ENCODE data around the gene ISG15.
"Not testable (repeated sequence)": the region's sequence is repeated elsewhere in the genome, so short reads cannot be mapped to it uniquely, and the experiment has no call there.

DNA sequence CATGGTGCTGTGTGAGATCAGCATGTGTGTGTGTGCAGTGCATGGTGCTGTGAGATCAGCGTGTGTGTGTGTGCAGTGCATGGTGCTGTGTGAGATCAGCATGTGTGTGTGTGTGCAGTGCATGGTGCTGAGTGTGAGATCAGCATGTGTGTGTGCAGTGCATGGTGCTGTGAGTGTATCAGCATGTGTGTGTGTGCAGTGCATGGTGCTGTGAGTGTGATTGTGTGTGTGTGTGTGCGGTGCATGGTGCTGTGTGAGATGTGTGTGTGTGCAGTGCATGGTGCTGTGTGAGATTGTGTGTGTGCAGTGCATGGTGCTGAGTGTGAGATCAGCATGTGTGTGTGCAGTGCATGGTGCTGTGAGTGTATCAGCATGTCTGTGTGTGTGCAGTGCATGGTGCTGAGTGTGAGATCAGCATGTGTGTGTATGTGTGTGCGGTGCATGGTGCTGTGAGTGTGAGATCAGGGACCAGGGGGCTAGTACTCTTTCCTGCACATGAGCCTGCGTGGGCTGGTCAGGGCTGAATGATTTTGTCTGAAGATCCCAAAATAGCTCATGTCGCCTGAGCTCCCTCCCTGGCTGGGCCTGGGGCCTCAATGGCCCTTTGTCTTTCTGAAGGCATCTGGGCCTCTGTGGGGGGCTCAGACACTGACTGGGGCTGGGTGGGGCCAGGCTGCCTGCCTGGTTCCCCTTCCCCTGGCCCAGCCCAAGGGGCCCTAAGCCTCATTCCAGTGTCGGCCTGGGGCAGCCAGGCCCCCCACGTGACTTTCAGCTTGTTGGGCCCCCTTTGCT, 17.8 kb downstream of the ISG15 start:
- TF ChIP-seq, protein P1, sequence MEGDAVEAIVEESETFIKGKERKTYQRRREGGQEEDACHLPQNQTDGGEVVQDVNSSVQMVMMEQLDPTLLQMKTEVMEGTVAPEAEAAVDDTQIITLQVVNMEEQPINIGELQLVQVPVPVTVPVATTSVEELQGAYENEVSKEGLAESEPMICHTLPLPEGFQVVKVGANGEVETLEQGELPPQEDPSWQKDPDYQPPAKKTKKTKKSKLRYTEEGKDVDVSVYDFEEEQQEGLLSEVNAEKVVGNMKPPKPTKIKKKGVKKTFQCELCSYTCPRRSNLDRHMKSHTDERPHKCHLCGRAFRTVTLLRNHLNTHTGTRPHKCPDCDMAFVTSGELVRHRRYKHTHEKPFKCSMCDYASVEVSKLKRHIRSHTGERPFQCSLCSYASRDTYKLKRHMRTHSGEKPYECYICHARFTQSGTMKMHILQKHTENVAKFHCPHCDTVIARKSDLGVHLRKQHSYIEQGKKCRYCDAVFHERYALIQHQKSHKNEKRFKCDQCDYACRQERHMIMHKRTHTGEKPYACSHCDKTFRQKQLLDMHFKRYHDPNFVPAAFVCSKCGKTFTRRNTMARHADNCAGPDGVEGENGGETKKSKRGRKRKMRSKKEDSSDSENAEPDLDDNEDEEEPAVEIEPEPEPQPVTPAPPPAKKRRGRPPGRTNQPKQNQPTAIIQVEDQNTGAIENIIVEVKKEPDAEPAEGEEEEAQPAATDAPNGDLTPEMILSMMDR (IDR thresholded peaks at IDR 0.05) = not testable (repeated sequence)
- not testable (repeated sequence) for TF ChIP-seq POLR2AphosphoS5, POLR2A (IDR thresholded peaks at IDR 0.05)
